Measurements from ENCODE around the gene COBLL1.

COBLL1 gene

DNA sequence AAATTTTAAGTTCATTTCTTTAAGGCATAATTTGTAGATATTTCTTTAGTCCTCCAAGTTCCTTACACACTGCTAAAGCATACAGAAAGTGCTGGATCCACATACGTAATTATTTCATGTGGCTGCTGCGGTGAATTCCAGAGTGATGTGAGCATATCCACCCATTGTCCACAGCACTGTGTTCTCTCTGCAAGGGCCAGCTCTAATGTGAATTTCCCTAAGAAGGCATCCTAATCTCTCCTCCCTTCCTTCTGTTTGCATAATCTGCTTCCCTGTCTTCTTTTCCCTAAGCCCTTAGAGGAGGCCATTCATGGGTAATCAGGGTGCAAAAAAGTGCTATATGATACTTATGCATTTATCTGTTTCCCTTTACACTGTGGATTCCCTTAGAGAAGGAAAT is 57.2 kb downstream of the COBLL1 start:
- DNase-seq = no peak

DNA sequence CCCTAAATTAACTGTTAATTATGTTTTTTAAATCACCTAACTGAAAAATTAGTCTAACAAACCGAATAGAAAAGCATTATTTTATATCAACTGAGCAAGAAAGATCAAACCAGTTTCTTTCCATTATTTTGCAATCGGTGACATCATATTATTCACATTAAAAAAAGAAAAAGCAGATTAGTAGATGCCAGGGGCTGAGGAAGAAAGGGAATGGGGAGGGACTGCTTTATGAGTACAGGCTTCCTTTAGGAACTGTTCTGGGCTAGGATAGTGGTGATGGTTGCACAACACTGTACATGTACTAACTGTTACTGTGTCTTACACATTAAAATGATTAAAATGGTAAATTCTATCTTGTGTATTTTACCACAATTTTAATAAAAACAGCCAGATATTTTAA is 59.3 kb downstream of the COBLL1 start:
- DNase-seq = no peak

DNA sequence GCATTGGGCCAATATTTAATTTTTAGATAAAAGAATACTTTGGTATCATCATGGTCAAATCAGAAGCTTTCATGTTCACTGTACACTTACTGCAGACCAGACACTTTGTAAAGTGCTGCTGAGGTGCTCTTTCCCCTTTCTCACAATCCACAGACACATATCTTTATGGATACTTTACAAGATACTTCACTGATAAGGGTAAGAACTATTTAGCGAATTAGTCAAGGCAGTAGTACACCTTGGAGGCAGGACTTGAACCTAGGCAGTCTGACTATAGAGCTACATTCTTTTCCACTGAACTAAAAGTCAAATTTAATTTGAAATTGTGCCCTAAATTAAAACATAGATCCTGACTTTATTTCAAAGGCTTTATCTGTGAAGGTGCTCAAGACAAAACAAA is 60.2 kb downstream of the COBLL1 start:
- DNase-seq = no peak

DNA sequence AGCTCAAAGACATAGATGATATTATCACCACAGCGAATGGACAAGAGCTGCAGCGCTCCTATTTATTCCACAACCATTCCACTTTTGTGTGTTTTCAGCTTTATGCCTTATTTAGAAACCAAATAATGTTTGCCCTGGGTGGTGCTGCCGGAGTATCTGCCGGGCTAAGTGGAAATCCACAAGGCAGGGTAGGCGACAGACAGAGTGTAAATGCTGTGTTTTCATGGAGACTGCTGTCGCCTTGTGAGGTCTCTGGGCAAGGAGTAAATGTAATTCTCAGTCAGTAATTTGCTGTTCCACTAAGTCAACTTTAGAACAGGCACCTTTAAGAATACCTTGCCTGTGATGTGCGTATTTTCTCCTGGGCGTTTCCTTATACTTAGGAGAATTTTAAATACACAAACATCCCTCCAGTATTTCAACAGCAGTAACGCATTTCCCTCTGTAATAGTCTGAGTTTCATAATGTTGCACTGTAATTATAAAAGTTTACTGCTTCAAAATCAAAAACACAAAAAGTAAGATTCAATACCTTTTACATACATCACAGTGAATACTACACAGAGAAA is 60.9 kb downstream of the COBLL1 start:
- no peak for DNase-seq

DNA sequence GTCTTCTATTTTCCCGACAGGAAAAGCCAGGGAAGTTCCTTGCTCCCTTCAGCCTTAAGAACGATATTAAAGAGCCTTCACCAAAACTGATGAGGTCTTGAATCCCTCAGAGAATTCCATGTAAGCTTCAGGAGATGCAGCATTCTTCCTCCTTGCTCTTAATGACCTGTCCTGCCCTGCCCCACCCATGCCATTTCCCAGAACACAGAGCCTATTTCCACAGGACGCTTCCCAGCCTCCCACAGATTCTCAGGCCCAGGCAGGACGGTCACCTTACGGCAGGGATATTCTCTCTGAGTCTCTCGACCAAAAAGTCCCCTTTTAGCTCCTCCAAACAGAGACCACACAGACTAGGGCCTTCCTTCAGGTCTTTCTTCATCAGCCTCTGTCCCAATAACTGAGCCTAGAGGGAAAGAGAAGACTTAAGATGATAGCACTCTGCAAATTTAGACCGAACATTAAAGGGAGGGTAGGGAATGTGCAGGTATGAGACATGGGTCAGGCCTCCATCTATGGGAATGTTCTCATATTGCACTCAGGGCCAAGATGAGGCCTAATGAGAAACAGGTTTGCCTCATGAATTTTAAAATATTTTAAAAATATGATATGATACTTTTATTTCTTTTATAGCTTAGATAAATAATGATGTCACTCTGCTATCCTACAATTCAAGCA is 62.1 kb downstream of the COBLL1 start:
- DNase-seq = no peak

DNA sequence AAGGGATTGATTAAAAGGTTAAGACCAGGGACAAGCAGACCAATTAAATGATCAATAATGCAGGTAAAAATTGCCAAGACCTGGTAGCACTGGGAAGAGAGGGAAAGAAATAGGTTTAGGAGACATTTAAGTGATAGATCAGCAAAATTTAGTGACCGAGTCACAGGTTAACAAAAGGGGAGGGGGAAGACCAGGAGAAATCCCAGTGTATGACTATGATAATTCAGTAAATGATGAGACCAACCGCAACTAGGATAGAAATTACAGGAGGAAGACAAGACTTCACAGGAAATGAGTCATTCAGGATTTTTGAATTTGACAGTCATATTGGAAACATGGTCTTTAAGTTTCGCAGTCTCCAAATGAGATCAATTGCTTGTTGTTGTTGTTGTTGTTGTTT is 62.9 kb downstream of the COBLL1 start:
- no peak for DNase-seq

DNA sequence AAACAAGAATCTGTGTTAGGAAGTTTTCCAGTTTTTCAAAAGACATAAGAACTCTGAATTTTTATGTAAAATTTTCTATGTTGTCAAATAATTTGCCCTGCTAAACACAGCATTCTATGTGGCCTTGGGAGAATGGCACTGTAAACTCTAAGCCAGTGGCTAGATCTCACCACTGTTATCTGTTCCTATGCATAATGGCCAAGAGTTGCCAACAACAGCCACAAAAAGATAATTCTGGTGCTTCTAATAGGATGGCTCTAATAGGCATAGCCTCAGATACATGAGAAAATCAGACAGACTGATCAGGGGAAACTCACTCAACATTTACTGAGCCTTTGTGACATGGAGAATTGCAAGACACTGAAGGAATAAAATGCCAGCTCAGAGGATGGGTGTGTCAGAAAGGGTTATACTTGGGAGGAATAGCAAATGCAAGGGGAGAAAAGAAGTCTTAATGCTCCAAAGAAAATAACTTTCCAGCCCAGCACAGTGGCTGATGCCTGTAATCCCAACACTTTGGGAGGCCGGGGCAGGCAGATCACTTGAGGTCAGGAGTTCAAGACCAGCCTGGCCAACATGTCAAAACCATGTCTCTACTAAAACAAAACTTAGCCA is 63.7 kb downstream of the COBLL1 start:
- no peak for DNase-seq

DNA sequence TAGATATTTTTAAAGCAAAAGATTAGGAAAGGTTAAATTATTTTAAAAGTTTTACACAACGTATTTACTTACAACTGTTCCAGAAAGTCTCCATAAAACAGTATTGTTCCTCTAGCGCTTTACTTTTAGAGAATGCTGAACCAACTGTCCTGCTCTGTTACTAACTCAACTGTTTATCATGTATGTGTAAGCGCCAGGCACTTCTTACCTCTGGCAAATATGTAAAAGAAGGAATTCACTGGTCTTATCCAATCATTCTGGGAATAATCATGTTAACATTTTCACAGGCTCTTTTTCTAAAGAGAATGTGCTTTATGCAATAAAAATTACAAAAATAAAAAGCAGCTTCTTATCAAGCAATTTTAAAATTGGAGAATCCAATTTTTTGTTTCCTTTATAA is 68.0 kb downstream of the COBLL1 start:
- no peak for DNase-seq

DNA sequence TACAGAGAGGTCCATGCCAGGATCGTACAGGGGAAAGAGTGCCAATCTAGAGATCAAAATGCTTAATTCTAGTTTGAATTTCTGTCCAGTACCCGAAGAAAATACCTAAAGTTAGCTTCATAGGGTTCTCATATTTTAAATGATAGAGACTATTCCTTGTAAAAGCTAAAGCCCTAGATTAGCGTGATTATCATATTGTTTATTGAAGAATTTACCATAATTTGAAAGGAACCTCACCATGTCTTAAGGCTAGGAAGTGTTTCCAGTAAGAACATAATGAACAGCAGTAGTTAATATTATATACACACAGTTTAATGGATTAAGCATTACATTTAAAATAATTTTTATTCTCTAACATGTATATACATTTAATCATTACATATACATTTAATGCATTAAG is 68.5 kb downstream of the COBLL1 start:
- no peak for DNase-seq

DNA sequence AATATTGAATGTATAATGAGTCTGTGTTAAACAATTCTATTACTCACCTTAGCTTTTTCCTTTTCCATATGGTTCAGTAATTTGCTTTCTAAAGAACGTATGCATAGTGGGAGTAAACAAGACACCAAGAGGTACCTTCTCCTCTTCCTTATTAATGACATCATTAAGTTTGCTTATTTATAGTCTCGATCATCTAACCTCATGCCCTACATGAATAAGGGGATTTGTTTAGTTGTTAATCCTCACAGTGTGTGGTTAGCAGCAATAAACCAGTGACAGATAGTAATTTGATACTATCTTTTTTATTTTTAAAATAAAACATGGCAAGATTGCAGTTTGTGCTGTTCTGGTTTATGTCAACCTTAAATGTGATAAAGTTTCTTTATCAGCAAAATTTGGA is 69.7 kb downstream of the COBLL1 start:
- DNase-seq = peak; percentile 37

DNA sequence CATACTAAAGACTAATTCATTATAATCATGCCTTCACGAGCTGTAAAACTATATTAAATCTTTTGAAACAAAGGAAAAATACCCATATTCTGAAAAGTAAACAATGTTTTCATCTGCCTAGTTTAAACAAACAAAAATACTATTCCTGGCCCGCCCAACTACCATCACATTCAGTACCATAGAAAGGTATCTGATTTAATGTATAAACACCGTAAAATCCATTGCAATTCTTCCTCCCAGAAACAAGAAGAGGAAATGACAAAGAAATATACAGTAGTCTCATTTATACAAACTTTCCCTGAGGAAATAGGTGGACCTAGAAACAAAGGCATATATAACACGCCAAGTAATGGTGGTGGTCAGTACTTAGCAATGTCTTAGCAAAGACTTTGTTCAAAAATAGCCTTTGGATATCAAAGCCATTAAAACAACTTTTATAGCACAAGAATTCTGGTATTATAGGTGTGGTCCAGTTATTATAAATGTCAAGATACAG is 71.2 kb downstream of the COBLL1 start:
- no peak for DNase-seq

DNA sequence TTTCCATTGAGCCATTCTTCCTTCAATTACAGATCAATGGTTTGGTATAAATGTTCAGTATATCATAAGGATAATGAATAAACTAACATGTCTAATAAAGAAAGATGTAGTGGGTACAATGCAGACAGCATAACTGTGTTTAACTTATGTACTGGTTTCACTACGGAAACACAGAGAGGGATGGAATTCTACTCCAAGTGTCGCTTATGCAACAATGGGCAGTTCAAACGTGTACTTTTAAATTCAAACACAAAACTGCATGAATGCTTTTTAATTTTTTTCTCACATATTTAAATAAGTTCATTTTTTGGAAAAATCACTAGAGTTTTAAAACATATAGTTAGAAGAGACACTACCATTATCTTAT is 74.7 kb downstream of the COBLL1 start:
- DNase-seq = no peak

DNA sequence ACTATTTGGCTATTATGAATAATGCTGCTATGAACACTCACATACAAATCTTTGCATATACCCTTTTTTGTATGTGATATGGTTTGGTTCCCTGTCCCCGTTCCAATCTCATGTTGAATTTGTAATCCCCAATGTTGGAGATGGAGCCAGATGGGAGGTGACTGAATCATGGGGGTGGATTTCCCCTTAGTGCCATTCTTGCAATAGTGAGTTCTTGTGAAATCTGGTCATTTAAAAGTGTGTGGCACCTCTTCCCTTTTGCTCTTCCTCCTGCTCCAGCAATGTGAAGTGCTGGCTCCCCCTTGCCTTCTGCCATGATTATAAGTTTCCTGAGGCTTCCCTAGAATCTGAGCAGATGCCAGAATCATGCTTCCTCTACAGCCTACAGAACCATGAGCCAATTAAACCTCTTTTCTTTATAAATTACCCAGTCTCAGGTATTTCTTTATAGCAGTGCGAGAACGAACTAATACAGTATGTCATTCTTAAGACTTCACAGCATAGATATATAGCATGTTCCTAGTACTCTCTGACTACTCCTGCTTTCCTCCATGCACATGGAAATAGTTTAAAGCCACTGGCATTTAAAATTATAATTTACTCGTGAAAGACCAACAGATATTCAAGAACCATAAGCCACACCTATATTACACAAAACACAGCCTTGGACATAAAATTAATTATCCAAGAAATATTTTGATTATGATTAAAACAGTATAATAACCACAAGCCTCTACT is 75.2 kb downstream of the COBLL1 start:
- DNase-seq = no peak

DNA sequence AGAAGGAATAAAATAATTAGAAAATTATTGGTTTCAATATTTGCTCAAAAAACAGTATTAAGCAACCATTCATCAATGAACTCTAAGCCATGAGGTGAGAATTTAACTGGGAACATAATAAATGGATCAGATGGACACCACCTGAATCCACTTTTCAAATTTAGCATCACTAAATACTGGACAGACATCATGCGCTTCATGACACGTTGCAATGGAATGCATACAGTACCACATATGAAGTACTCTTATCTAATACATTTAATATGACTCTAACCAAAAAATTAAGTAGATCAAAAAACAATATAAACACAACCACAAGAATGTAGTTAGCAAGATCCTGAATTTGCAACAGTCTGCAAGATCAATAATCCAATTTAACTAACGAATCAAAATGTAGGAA is 76.6 kb downstream of the COBLL1 start:
- DNase-seq = no peak

DNA sequence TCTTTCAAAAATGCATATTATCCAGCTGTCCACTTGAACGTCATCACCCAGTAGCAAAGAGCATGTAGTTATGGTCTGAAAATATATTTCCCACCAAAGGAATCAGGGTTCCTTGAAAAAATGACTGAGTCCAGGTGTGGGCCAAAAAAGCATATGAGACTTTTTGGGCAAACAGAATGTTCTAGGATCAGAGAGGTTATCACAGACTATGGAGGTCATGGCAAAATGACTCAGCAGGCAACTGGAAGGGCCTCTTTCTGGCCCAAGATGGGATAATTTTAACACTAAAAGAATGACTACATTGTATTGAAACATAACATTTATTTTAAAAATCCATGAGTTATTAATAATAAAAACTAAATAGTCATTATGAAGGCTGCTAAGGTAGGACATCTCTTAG is 77.1 kb downstream of the COBLL1 start:
- DNase-seq = no peak

DNA sequence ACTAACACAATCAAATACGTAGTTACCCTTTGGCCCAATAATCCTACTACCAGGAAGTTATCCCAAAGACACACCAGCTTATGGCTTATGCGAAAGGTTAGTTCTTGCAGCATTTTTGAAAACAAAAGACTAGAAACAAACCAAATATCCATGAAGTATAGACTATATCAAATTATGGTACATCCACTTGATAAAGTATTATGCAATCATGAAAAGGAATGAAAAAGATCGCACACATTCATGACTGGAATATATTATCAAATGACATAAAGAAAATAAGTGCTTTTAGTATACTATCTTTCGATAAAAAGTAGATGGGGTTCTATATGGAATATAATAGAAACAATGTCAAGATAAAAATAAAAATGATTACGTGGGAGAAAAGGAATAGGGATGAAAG is 78.2 kb downstream of the COBLL1 start:
- no peak for DNase-seq

DNA sequence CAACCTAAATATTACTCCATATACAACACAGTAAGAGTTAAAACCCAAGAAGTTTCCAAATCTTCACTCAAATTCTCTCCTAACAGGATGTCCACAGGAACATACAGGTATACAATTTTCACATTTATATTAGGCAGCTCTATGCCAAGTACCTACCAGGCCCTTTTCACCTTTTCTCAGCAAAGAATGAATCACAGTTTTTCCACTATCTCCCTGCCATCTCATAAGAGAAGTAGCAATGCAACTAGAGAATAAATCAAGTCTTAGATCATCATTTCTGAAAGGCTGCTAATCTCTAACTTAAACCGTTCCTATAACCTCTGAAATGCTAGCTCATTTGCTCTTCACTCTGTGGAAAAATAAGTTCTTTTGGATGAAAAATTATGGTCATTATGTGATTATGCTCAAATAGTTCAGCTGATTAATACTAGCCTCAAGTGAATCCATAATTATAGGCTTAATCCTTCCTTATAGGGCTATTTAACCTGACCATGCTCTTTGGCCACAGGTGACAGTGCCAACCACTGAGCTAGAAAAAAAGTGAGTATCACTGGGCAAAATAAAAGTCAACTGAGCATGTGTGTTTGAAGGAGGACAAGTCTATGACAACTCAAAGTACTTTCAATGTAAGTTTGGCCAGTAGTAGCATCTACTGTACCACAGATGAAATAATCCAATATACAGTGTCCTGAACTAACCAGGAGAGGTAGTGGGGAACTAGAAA is 79.7 kb downstream of the COBLL1 start:
- DNase-seq = no peak

DNA sequence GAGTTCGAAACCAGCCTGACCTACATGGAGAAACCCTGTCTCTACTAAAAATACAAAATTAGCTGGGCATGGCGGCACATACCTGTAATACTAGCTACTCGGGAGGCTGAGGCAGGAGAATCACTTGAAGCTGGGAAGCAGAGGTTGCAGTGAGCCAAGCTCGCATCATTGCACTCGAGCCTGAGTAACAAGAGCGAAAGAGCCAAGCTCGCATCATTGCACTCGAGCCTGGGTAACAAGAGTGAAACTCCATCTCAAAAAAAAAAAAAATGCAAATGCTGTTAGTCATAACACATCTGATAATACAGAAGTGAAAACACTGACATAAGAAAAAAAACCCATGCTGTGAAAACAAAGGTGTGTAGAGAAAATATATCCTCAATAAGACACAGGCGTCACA is 80.4 kb downstream of the COBLL1 start:
- peak; percentile 25 for DNase-seq

DNA sequence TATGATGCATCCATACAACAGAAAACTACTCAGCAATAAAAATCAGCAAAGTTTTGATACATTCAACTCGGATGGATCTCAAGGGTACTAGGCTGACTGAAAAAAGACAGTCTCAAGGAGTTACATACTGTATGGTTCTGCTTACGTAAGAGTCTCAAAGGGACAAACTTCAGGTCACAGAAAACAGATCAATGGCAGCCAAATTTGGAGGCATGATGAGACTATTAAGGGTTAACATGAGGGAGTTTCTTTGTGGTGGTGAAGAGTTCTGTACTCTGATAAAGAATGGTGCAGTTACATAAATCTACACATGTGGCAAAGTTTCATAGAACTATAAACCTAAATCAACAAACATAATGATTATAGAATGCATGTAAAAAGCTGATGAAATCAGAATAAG is 81.4 kb downstream of the COBLL1 start:
- DNase-seq = no peak

DNA sequence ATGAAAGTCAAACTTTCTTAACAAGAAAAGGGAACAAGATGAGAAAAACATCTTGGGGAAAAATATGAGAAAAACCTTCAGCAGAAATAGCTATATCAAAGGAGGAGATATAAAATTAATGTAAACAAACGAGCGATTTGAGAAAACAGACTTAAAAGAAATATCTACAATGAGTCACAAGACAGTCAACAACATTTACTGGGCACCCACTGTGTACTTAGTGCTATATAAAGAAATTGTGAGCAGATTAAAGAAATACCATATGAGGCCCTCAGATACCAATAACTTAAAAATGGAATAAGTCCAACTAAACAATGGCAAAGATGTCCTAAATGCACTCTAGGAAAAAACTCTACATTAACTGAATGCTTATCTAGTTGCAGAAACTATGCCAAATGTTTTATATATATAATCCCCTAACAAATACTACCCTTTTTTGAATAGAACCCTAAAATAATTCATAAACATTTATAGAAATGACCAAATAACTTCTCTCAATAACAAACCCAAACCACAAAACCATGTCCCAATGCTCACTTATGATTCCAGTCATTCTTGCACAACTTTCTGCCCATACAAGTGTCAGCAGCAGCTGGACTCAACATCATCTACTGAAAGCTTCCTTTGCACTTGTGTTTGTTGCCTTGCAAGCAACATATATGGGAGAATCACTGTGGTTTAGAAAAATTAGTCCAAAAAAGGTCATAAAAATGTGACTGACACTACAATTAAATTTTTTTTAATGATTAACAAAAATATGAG is 83.5 kb downstream of the COBLL1 start:
- DNase-seq = no peak

DNA sequence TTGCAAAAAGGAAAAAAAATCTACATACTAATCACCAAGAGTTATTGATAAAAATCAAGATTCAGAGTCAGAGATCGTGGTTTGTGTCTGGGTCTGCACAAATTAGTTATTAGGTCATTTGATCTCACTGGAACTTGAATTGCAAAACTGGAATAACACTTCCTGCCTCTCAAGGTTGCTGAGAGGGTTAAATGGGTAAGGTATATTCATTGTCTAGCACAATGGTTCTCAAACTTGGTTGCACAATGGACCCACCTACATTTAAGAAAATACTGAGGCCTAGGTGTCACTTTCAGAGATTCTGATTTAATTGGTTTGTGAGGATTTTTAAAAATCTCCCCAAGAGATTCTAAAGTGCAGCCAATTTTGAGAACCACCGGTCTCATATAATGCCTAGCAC is 84.8 kb downstream of the COBLL1 start:
- DNase-seq = no peak

DNA sequence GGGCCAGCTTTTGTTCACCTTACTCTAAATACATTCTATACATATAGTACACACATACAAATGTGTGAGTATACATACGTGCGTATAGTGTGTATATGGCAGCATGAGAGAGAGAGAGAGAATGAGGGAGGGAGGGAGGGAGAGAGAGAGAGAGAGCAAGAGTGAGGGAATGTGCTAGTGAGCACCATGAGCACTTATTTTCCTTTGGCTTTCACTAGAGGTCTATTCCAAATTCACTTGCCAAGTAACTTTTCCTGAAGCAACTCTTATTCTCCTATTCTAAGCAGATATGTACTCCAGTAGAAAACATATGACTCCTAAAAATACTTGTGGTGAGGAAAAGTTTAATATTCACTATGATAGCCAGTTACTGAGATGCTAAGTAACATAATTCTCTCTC is 85.7 kb downstream of the COBLL1 start:
- no peak for DNase-seq
